8988T (cell line): ENCODE data around the gene PTTG2.
"Not testable (repeated sequence)": the region's sequence is repeated elsewhere in the genome, so short reads cannot be mapped to it uniquely, and the experiment has no call there.

Experiments used
- DNase-seq: peaks from one replicate; pipeline ENCODE4 v3.0.0; 2011

The PTTG2 gene

DNA sequence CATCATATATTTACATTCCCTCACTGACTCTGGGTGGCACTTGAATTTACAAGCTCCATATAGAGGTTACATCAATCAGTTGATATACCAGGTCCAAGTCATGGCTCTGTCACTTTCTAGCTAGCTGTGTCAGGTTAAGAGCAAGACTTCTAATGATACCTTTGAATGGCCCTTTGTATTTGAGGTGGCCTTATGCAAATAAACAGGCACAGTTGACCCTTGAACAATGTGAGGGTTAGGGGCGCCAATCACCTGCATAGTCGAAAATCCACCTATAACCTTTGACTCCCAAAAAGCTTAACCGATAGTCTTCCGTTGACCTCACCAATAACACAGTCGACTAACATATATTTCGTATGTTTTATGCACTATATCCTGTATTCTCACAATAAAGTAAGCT, 1.3 kb upstream of the PTTG2 start:
- no peak for DNase-seq

DNA sequence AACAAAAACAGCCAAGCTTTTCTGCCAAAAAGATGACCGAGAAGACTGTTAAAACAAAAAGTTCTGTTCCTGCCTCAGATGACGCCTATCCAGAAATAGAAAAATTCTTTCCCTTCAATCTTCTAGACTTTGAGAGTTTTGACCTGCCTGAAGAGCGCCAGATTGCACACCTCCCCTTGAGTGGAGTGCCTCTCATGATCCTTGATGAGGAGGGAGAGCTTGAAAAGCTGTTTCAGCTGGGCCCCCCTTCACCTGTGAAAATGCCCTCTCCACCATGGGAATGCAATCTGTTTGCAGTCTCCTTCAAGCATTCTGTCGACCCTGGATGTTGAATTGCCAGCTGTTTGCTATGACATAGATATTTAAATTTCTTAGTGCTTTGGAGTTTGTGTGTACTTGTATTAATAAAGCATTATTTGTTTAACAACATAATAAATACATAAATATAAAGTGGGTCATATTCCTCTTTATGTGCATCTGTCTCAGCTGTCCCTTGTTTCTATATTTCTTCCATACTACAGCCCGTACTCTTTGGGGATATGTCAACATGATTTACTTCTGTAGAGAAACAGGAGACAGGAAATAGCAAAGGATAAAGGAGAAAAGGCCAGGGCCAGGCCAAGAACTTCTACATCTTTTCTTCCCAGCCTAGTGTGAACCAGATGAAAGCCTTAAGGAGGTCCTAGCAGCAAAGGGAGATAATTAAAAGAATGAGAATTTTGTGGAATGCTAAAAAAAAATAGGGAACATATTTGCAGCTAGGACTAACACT, 667 bp downstream of the PTTG2 start:
- DNase-seq, result no peak

DNA sequence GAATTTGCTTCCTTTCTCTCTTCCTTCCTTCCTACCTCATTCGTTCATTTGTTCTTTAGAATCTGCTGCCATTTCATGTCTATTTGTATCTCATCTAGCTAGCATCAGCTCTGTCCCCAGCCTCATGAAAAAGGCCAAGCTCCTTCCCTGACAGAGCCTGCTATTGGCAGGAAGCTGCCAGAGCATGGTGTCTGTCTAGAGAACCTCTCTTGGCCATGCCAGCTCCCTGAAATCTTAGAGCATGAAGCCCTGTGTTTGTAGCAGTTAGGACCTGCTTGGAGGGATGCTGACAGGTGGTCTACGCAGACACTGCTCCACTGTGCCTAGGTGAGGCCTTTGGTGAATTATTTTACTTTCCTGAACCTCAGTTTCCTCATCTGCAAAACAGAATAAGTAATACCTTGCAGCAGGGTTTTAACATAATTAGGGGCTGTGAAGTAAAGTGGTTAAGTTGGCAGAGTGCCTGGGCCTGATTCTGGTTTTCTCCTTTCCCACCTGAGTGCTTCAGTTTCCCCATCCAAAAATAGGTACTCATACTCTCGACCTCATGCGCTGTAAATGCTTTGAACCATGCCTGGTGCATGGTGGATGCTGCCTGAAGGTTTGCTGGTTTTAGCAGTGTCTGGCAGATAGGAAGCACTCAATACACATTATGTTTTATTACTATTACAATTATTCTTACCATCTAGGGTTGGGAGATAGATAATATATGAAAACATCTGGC, 4.7 kb downstream of the PTTG2 start:
- no peak for DNase-seq

DNA sequence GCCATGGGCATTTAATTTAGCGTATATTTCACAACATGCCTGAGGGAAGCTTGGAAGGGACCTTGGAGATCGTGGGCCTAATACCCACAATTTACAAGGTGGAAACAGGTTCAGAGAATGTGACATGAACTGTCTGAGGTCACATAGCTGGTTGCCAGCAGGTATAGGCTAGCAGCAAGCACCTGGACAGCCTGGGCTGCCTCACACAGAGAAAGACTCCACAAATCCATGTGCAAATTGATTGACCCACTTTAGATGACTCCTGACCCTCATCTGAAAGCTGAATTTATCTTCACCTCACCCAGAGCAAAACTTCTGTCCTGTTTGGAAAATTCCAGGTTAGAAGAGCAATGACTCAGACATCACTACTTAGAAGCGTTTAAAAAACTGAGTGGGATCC, 5.8 kb downstream of the PTTG2 start:
- no peak for DNase-seq

DNA sequence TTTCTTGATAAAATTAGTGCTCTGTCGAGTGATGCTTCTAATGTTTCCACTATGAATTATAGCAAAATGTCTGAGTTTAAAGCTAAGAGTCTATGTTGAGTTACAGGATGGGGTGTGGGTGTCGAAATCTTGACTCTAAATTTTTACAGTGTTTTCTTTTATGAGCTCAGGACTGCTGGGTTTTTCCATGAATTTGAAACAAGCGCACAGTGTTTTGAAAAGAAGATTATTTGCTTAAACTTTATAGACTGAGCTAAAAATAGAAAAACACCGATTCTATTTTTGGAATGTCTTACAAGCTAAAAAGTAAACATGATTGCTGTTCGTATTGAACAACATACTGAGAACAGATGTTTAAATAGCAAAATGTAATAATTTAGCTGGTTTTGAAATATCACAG, 7.5 kb downstream of the PTTG2 start:
- DNase-seq, result no peak

DNA sequence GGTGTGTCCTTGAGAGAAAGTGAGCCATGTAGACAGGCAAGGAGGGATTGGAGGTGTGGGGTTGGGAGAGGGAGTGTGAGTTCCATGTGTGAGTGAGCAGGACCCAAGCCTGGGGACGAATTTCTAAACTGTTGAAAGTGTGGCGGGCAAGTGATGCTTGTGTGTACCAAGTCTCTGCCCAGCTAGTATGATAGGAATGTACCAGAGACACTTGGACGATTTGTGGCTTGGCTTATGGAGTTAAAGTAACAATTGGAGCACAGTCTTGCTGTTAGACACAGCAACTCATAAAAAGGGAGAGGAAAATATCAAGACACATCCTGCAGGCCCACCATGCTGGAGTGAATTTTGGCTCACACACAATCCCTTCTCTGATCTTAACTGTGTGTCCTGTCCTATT, 8.5 kb downstream of the PTTG2 start:
- DNase-seq, result no peak

DNA sequence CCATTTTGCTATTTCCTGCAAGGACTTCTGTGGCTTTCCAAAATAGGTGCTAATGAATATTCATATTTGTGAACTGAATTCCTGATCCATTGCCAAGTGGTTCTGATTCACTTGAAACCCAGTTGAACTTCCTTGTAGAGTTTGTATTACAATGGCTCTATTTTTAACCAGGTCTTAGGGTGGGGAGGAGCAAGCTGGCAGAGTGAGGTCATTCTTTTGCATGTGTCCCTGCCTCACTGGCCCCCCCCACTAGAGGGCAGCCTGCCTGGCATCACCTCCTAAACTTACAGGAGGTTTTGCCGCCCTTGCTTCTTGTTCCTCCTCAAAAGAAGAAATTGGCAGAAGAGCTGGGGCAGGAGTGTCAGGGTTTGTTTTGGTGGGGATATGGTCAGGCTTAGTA, 10.5 kb downstream of the PTTG2 start:
- DNase-seq, result no peak

DNA sequence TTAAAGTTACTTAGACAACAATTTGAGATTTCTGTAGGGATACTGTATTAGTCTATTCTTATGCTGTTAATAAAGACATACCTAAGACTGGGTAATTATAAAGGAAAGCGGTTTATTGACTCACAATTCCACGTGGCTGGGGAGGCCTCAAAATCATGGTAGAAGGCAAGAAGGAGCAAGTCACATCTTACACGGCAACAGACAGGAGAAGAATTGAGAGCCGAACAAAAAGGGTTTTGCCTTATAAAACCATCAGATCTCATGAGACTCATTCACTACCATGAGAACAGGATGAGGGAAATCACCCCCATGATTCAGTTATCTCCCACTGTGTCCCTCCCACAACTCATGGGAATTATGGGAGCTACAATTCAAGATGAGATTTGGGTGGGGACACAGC, 11.0 kb downstream of the PTTG2 start:
- no peak for DNase-seq

DNA sequence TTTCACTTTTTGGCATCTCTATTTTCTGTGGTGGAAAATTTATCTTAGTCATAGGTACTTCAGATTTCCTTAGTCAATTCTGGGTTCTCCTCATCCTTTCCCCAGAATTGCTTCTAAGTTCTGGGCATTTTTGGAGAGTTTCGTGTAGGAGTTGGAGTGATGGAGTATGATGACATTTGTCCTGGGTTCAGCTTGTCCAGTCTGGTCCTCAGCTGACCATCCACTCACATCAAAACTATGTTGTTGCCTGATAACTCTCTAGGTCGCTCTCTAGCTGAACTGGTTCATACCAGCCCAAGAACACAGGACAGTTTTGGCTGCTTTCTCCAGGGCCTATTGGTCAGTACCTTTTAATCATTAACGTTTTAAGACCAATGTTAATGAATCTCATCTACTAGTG, 13.2 kb downstream of the PTTG2 start:
- no peak for DNase-seq

DNA sequence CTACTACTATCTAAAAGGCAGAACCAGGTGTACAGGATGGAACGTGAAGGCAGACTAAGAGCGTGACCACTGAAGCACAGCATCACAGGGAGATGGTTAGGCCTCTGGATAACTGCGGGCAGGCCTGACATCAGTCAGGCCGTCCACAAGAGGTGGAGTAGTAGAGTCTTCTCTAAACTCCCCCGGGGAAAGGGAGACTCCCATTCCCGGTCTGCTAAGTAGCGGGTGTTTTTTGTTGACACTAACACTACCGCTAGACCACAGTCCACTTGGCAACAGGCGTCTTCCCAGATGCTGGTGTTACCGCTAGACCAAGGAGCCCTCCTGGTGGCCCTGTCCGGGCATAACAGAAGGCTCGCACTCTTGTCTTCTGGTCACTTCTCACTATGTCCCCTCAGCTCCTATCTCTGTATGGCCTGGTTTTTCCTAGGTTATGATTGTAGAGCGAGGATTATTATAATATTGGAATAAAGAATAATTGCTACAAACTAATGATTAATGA, 15.2 kb downstream of the PTTG2 start:
- not testable (repeated sequence) for DNase-seq

DNA sequence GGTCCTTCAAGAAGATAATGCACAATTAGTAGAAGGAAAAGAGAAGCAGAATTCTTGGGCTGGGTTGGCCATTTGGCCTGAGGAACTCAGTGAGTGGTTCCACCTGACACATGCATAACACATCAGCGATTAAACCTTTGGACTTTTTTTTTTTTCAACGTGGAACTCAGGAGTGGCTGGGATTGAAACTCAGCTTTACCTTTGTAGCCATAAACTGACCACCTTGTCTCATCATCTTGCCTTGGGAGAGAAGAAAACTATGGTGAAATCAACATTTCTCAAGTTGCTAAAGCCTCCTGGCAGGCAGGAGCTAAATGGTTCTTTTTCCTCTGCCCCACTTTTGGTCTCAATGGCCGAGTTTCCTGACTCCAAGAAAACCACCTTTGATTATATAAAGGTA, 16.3 kb downstream of the PTTG2 start:
- DNase-seq, result no peak

DNA sequence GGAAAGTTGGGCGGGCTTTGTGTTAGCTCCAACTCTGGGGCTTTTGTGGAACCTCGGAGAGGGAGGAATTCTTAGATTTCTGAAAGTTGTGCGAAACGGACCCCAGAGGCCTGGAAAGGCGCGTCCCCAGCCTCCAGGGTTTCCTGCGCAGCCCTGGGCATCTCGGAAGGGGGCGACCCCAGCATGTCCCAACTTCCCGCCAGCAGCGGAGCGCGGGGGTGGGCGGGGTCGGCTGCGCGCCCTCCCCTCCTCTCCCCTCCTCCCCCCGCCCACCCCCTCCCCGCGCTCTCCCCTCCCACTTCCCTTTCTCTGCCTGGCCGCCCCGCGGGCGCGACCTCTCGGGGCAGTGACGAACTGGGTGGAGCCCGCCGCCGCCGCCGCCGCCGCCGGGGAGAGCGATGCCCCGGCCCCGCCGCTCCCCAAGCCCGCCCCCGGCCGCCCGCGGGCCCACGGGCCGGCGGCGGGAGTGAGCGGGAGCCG, 16.8 kb downstream of the PTTG2 start:
- peak; percentile 61 for DNase-seq

DNA sequence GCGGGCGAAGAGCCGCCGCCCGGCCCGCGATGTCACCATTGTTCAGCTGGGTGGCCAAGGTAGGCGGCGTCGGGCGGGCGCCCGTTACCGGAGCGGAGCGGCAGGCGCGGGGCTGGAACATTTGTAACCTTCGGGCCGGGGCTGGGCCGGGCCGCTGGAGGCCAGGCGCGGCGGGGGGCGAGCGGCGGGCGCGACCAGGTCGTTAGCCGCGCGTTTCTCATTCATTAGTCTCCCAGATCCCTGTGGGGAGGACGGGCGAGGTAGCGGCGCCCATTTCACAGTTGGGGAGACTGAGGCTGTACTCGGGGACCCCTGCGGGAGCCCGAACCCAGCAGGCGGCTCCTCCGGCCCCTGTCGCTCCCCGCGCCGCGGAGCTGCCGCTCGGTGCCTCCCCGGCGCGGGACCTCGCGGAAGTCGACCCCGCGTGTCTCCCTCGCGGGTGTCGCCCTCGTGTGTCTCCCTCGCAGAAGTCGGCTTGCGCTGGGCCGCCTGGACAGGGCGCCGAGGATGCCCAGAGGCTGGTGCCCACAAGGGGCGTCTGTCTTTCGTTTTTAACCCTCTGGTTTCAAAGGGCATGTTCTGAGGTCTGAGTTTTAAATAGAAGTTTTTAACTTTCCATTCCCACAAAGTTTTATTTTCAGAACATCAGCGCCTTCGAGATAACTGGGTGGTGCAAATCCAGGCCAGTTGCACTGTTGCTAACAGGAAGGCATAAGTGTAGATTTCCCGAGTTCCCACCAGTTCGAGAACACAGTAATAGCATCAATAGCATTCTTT, 17.5 kb downstream of the PTTG2 start:
- peak; percentile 73 for DNase-seq

DNA sequence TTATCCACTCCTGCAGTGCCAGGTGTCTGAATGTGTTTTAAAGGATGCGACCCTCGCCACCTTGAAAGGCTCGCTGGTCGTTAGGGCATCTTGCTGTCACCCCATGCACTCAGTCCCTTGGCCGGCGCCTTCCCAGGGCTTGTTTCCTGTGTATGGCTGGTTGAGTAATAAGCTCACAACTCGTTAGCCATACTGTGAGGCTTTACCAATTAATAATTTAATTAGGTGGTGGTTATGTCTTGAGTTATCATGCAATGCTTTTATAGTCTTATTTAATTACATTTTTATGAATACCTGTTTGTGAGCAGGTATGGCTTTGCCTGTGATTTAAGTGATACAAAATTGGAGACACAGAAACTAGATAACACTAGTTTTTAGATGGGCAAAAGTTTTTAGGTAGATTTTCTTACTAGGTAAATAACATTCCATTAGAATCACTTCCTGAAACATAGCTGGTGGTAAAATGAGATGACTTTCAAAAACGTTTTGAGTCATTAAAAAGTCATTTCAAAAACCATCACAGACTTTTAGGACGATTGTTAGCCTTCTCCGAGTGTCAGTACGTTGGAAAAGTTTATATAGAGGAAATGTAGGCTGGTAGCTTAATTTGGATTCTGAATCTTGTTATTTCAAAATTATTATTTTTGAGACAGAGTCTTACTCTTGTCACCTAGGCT, 18.2 kb downstream of the PTTG2 start:
- DNase-seq, result no peak

DNA sequence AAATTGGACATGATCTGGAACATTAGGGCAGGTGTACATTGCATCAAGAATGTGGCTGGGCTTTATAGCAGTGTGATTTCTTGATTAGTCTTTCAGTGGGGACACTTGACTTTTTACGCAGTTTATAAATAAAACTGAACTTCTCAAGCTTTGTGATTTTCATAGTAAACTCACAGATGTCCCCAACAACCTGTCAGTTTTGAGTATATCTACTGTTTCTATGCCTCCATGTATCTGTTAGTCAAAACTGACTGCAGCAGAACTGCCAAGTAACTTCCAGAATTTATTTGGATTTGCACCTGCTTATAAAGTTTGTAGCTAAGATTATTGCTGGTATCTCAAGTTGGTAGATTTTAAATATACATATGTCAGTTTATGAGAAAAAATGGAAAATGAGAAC, 20.0 kb downstream of the PTTG2 start:
- no peak for DNase-seq

DNA sequence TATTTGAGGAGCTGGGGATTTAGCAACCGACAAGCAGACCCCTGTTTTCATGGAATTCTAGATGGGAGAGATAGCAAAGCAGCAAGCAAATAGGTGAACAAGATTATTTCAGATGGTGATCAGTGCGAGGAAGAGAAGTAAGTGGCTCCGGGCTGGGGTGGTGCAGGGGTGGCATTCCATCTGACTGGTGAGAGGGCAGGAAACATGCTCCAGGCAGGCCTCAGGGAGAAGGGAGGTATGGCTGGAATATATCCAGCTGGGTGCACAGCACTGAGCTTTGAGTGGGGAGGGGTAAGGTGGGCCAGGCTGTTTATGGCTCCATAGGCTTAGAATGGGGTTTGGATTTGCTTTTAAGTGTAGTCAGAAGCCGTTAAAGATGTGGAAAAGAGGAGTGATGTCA, 21.2 kb downstream of the PTTG2 start:
- no peak for DNase-seq

DNA sequence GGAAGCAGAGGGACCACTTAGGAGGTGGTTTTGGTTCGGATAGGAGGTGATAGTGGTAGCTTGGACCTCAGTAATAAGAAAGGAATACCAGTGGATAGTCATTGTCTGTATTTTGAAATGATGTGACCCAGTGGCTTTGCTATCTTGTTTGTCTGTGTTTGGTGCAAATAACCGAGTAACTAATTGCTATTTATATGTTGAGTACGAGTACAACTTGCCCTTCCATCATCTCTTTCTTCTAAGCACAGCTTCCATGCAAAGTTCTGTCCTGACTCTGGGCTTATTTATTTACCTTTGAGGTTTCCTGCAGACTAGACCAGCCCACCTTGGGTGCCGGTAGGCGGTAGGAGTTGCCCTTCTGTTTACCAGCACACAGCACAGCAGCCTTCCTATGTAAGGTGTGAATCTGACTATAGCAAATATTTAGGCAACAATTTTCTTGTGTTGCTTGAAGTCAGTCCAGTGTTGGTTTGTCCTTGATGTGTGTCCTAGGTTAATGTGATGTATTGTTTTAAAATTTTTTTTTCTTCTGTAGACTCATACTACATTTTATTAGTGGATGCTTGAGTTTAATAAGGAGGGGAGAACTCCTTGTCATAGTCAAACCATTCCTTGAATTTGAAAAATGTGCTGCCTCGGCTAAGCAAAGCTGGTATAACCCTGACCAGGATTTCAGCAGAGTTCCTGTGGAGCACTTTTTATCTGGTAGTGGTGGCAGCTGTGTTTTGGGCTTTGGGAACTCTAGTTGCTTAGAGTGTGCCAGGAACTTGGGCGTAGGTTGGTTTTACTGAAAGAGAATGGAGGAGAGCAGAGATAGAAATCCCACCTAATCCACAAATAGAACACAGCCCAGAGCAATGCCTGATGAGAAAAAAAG, 21.9 kb downstream of the PTTG2 start:
- no peak for DNase-seq

DNA sequence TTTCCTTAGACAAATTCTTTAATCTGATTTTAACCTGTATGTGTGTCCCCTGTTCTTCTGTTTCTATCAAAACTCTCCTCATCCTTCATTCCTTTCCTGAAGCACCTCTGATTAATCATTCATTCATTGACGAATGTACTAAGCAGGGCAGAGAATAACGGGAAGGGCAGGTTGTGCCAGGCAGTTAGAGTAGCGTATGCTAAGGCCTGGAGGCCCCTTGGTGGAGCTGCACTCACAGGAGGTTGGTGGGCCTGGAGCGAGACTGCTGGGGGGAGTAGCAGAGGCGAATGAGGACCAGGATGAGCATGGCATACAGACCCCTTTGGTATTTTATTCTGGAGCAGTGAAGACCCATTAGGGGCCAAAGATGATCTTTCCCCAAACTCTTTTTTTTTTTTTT, 22.5 kb downstream of the PTTG2 start:
- DNase-seq, result no peak

DNA sequence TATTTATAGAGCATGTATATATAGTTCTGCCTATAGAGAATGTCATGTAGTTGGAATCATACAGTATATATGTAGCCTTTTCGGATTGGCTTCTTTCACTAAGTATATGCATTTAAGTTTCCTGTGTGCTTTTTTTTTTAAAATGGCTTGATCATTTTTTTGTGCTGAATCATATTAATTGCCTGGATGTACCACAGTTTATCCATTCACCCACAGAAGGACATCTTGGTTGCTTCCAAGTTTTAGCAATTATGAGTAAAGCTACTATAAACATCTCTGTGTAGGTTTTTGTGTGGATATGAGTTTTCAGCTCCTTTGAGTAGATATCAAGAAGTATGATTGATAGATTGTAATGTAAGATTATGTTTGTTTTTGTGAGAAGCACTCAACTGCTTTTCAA, 23.8 kb downstream of the PTTG2 start:
- DNase-seq, result no peak

DNA sequence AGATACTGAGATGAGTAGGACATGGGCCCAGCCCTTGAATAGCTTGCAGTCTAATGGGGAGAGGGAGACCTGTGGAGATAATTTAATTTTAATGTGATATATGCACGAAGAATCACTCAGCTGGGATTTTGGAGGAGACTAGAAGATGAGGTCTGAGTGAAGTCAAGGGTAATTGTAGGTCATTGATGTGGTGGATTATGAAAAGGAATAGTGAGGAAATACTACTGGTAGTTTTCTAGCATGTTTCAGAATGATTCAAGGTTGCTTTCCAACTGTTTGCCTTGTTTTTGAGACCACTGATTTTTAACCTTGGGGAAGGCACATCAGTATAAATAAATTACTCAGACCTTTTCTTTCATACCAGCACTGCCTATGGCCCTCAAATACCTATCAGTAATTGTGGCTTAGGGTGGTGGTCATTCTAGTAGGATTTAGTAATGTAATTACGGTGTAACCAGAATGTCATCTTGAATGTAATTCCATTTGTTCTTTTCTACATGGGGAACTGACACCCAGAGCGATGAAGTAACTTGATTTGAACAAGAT, 25.6 kb downstream of the PTTG2 start:
- DNase-seq, result no peak

DNA sequence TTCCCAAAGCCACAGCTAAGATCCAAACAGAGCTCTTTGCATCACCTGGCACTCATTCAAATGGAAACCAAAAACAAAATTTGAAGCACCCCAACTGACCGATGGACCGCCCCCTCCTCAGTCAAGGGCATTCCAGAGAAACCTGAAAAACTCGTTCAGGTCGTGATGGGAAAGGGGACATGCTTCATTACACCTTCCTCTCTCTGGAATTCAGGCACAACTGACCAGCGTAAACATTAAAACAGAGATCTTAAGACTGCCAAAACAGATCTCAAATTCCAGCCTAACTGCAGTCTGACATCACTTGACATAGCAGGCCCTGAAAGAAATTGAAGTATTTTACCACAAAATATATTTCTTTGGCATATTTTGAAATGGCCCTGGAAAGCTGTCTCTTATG, 28.5 kb downstream of the PTTG2 start:
- no peak for DNase-seq
